HG03469 (cell line): ENCODE data around the gene ITPRIPL1.
"Not testable (repeated sequence)": the region's sequence is repeated elsewhere in the genome, so short reads cannot be mapped to it uniquely, and the experiment has no call there.

ENCODE experiments used
- ATAC-seq: cut with Tn5 transposase; IDR thresholded peaks from one replicate; pipeline ENCODE4 v1.9.1; 2021; ENCODE audit warnings: mild to moderate bottlenecking, moderate library complexity, moderate number of reproducible peaks; ENCODE audit not compliant: unreplicated experiment

The ITPRIPL1 gene

DNA sequence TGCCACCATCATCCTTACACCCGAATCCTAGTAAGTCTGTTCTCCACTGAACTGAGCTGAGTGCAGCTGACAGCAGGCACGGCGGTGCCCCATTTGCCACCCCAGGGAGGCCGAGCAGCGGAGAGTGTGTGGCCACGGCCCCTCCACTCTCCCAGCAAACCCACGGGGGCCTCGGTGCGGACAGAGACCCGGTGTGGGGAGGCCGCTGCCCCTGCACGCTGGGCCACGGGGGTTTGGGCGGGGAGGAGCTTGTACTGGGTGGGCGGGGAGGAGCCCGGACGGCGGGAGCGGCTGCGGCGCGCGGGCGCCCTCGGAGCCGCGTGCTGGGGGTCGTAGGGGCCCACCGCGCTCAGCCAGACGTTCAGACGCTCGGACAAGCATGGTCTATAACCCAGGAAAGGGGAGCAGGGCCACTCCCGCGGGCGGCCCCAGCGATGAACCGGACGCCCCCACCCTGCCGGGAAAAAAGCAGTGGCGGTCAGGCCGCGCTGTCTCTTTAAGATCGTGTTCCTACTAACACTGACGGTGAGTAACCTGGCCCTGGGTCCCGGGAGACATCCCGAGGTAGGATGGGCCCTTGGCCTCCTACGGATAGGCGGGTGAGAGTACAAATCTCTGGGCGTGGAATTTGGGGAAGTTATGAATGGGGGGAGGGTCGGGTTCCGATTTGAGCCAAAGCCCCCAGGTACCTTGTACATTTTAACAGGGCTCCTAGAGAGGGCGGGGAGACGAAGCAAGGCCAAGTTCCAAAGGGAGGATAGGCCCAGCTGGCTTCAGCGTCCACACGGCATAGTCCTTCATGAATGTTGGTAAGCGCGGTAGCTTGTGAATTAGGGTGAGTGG is at the start of gene ITPRIPL1:
TSS of gene ITPRIPL1 (plus strand) at position 277 of the 843 bp plus-strand sequence. CDS start at position 800, 523 bp downstream.
- no peak for ATAC-seq

- no peak for ATAC-seq
Observed at GRCh38 chr2:96276787-96277499, 48.2 kb upstream of the ITPRIPL1 start.

- no peak for ATAC-seq
Observed at GRCh38 chr2:96287273-96287856, 37.8 kb upstream of the ITPRIPL1 start.

- no peak for ATAC-seq
Observed at GRCh38 chr2:96291751-96292150, 33.4 kb upstream of the ITPRIPL1 start.

DNA sequence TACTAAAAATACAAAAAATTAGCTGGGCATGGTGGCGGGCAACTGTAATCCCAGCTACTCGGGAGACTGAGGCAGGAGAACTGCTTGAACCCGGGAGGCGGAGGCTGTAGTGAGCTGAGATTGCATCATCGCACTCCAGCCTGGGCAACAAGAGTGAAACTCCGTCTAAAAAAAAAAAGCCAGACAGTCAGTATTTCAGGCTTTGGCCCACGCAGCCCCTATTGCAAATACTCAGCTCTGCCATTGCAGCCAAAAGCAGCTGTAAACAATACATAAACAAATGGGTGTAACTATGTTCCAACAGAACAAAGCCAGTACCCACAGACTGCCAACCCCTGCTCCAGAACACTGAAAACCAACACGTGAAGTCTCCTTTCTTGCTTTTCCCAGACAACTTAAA is 30.8 kb upstream of the ITPRIPL1 start:
- not testable (repeated sequence) for ATAC-seq

DNA sequence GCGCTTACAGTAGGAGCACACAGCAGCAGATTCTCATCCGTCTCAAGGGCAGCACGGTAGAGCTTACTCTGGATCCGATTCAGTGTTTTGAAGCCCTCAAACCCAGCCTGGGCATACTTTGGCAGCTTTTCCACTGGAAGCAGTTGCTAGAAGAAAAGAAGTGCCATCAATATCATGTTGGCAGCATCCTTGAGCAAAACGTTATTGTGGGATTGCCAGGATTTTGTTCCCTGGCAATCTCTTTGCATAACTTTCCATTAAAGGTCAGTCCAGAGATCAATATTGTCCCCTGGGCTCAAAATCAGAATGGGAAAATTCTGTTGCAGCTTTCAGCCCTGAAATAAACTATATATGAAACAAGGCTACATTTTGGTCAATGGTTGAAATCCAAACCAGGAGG is 28.2 kb upstream of the ITPRIPL1 start:
- ATAC-seq, result no peak

DNA sequence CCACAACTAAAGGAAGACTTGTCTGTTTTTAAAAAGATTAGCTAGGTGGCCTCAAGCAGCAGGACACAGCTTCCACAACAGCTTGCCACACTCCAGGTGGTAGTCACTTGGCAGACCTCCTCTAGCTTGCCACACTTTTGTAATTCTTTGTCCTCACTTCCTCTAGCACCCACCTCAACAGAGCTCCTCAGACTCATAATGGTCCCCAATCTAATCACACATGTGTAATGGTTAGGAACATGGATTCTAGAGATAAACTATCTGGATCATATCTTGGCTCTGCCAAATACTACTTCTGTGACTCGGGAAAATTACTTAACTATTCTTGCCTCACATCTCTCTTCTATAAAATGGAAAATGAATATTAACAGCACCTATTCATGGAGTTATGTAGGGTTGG is 23.3 kb upstream of the ITPRIPL1 start:
- ATAC-seq, result no peak

- no peak for ATAC-seq
Observed at GRCh38 chr2:96304606-96305005, 20.5 kb upstream of the ITPRIPL1 start.

DNA sequence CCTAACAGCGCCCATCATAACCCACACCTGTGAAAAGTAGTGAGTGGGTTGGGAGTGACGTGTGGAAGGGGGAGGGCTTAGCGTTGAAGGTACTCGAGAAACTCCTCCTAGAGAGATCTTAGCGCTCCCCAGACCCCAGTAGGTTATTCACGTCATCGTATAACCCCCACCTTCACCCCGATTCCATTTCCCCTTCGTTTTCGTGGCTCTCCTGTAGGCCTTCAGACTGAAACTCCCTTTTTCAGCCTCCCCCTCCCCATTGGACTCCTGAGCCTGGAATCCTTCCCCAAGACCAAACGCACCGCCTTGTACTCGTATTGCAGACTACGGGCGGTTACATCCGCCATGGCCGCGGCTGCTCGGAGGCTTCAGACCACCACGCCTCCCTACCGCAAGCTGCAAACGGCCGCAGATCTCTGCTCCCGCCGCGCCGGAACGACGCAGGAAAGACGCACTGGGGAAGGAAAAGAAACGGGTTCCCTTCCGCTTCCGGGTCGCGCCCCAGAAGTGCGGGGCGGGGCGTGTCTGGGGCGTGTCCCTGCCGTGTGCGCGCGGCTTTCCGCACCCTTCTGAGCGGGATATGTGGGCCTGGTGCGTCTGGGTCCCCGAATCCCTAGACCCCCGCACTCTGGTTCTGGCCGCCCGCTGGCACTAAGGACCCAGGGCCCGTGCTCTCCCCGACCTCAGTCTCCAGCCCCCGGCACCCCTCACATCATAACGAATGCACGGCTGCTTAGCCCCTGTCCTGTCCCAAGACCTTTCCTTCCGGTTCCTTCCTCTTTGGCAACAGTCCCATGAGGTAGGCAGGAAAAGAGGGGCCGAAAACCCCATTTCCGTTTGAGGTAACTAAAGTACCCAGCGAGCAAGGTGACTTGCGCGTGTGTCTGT is 19.8 kb upstream of the ITPRIPL1 start, which contains the start of gene SNRNP200:
TSS of gene SNRNP200 (minus strand) at position 456 of the 888 bp plus-strand sequence. CDS start at position 347, 109 bp downstream.
- ATAC-seq, result peak; percentile 74

DNA sequence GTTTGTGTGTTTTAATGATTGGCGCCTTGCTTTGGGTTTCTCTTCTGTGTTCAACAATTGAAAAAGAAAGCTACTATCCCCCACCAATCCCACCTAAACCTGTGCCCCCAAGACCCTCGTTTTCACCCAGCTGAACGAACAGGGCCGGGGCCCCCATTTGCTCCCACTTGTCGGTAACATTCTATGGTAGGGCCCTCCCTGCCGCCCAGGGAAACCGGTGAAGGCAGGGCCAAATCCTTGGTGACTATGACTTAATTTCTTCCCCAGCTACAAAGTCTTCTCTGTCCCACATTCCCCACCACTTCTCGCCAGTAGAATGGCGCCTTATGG is 19.2 kb upstream of the ITPRIPL1 start:
- ATAC-seq, result no peak

GRCh38 chr2:96306370-96306769 is 18.7 kb upstream of the ITPRIPL1 start:
- ATAC-seq, result no peak

GRCh38 chr2:96308248-96308647 is 16.9 kb upstream of the ITPRIPL1 start:
- ATAC-seq, result no peak

DNA sequence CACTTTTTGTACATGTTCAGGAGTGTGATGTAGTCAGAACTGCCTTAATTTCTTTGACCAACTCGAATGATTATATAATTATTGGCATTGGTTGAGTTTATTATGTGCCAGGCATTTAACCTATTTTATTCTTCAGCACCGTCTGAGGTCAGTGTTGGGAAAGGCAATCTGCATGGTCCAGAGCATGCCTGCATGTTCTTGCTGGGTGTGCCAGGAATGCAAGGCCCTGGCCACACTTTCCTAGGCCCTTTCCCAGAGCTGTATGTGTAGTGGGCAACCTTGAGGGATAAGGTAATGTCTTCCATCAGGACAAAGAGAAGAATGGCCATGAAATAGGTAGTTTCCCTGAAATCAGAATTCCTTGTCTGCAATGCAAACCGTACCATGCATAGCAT is 10.1 kb upstream of the ITPRIPL1 start:
- no peak for ATAC-seq

GRCh38 chr2:96315400-96316071 is 9.6 kb upstream of the ITPRIPL1 start:
- ATAC-seq, result no peak

DNA sequence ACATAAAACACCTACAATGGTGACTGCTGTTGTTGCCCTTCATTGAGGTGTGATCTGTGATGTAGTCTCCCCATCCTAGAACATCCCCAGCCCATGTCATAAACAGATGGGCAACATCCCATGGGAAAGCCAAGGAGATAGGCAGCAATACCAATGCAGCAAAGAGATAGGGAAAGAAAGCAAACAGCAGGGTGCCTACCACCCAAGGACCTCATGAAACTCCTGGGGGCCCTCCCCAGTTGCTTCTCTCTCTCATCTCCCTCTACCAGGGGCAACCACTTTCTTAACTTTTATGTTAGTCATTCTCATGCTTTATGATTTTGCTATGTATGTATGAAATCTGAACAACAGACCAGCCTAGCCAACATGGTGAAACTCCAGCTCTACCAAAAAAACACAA is 8.1 kb upstream of the ITPRIPL1 start:
- ATAC-seq, result no peak

DNA sequence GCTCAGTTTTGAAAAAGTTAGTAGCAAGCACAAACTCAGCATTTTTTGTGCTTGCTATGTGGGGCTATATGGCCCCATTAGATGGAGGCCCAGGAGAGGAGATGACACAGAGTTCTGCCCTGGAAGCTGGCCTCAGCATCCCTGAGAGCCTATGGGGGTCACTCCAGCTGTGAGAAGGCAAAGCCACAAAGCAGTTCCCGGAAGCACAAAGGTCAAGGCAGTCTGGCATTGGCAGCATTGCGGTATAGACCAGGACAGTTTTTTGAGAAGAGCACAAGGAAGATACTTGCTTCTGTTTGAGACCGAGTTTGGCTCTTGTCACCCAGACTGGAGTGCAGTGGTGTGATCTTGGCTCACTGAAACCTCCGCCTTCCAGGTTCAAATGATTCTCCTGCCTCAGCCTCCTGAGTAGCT is 7.5 kb upstream of the ITPRIPL1 start:
- ATAC-seq, result no peak

GRCh38 chr2:96318723-96319122 is 6.4 kb upstream of the ITPRIPL1 start:
- ATAC-seq, result no peak

GRCh38 chr2:96319396-96319795 is 5.7 kb upstream of the ITPRIPL1 start:
- no peak for ATAC-seq

GRCh38 chr2:96320326-96320725 is 4.8 kb upstream of the ITPRIPL1 start:
- no peak for ATAC-seq
